ENCODE results near the gene PLPP3. TPM values are rescaled to one million over a fixed set of nuclear protein-coding genes. Genes with fewer than 3 reads are reported as not detected.

The PLPP3 gene
- total RNA-seq, 1 experiment from 2014 or later, result 3.8 TPM

DNA sequence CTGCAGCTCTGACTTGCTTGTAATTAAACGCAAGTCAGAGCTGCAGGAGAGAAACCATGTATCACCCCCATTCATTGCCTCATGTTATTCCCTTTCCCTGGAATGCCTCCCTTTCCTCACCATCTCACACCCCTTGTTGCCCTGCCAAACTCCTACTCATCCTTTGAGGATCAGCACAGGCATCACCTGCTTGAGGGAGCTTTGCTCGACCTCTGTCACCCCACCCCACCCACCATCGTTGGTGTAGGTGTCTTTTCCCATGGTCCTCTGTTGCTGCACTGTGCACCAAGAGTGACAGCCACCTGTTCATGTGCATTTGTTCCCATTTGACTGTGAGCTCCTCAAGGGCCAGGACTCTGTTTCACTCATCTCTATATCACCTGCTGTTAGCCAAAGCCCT lies 117.2 kb downstream of the PLPP3 start:
- DNase-seq (ENCODE audit: low spot score), result no peak

DNA sequence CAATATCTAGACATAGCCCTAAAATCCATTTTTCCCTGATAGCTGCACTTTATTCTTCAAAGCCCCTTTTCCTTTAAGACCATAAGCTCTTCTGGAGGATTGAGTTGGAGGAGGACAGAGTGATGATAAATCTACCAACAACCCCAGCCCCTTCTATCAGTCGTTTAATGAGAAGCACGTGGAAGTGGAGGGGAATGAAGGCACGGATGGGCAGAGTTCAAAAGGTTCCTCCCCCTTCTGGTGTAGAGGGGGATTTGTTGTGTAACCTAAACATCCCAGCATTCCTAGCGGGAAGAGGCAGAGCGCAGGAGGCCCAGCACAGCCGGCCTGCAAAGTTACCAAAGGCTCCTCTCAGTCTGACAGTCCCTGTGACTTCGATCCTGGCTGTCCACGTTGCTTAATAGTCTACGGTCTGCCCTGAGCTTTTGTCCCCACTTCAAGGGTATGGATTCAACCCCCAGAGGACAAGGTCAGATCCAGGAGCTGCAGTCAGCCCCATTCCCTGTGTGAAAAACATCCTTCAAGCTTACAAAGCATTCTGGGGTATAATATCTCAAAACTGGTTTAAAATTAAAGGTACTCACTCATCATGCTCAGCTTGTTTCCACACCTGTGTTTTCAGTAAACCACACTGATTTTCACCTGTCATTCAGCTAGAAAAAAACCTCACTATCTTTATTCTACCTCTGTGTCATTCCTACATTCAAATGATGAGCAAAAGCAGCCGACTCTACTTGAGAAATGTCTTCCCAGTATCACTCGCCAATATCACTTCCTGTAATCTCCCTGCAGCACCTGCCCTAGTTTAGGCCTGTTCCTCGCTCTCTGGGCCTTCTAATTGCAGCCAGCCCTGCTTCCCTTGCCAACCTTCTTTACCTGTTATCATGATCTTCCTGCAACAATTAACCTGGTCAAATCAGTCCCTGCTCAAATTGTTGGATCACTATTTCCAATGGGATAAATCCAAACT lies 117.9 kb downstream of the PLPP3 start:
- DNase-seq (ENCODE audit: low spot score), result no peak

- DNase-seq (ENCODE audit: low spot score), result no peak
These were observed 120.1 kb downstream of the PLPP3 start for GRCh38 chr1:56459260-56459659.

DNA sequence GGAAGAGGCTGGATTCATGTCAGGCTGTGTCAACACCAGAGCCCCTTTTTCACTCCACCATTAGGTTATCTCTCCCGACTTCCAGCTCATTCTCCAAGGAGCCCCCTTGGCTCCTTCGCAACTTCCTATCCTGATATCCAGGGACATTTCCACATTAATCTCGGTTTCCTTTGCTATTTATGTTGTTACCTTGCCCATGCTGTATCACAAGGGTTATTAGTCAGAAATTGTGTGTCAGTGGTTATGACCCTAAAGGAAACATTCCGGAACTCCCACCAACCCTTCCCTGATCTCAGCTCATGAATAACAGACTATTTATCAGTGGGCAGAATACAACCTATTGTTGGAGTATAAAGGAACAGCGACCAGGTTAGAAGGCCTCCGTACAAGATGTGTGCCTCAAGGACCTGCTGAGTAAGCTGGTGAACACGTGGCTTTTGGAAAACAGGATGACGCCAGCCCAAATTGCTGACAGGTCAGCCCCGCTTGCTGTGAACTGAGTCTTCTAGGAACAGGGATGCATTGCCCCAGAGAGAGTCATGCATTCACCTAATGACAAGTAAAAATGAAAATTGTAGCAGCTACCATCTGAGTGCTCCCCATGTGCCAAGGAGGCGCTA lies 121.5 kb downstream of the PLPP3 start:
- DNase-seq (ENCODE audit: low spot score), result no peak

DNA sequence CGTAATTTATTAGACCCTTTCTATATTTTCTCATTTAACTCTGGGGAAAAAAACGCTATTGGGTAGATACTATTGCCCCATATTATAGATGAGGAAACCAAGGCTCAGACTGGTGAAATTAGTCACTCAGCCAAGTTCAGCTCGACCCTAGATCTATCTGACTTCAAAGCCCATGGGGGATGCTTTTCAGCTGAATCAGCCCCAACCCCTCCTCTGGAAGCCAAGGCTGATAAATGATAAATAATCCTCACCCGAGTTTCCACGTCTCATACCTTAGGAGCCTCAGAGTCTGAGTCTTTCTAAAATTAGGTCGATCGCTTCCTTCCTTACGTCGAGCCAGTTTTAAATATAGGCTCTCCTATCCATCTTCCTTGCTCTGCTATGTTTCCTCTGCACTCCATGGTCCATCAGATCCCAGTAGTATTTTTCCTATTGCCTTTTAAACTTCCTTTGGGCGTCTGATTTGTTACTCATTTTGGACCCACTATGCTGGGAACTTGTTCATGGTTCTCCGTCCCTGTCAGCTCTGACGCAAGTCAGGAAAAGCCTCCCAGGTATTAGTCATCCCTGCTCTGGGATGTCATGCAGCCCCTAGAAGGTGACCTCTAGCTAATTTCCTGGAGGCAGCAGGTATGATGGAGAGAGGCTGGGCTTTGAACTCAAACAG lies 122.8 kb downstream of the PLPP3 start:
- no peak for DNase-seq (ENCODE audit: low spot score)

GRCh38 chr1:56453417-56454078 lies 125.8 kb downstream of the PLPP3 start:
- no peak for DNase-seq (ENCODE audit: low spot score)

DNA sequence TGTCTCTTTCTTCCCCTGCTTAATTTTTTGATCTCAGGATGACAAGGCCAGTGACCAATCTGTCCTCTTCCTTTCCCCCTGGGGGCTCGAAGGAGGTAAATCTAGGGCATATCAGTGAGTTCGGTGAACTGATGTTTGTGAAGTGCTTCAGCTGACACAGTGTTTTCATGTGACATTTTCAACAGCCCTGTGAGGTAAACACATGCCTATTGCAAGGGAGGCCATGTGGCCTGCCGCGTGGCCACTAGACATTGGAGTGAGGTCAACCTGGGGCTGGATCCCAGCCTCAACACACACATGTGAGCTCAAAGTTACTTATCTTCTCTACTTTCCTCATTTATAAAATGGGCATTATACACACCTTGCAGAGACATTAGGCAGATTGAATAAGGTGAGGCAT lies 126.3 kb downstream of the PLPP3 start:
- DNase-seq (ENCODE audit: low spot score), result no peak

DNA sequence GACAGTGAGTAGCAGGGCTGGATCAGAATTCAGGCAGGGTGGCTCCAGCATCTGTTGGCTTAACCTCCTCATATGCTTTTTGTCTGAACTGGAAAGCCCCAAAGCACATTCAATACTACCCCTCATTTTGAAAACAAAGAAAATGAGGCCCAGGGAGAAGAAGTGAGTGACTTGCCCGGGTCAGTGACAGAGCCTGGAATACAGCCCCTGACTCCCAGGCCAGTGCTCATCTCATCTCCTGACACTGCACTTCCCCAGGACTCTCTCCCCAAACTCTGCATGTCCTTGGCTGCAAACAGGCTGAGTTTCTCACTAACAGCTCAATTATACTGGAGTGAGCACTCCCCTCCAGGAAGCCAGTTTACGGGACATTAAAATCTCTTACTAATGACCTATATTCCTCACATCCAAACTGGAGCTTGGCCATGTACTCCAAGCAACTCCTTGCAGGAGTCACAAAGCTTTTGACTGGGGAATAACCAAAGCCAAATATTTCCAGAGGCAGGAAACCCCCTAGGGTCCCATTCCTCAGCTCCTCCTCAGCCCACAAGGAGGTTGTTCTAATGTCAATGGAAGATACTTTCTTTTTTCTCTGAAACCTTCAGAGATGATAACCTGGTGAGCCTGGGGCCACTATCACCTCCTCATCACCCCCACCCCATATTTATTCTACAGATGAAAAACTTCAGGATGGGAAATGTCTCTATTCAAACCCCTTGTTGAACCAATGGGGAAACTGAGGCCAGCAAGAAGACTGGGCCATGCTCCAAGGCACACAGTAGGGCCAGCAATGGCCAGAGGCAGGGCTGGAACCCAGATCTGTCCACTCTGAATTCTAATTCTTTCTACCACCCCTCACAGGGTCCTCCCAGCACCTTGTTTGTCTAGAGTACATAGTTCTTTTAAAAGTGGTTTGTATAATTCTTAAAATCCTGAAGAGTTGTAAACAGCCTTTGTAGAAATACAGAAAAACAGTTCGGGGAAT lies 127.0 kb downstream of the PLPP3 start:
- DNase-seq (ENCODE audit: low spot score), result no peak

GRCh38 chr1:56451491-56451890 lies 127.9 kb downstream of the PLPP3 start:
- peak; percentile 83 for DNase-seq (ENCODE audit: low spot score)

DNA sequence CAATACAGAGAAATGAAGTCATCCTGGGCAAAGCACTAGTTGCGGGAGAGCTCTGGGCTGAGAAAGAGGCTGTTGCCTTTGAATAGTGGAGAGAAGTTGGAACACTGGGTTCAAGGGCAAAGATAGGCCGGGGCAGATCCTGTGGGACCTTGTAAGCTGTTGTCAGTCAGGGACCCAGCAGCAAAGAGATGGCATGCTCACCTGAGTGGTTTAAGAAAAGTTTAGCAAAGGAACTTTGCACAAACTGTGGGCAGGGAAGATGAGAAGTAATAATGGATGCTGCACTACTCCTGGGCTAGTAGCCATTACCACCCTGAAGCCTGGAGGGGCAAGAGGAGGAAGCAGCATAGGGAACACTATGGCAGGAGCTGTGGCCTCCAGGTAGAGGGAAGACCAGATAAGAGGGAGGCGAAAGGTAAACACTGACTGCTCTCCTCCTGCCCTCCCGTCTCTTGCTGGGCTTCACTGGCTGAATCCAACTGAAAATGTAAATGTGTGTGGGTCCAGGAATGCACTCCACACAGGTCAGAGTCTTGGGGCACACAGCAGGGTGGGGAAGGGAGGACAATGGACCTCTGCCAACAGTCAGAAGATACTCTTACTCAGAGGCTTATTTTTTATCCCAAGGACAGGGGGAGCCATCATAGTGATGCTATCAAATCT lies 129.2 kb downstream of the PLPP3 start:
- no peak for DNase-seq (ENCODE audit: low spot score)

DNA sequence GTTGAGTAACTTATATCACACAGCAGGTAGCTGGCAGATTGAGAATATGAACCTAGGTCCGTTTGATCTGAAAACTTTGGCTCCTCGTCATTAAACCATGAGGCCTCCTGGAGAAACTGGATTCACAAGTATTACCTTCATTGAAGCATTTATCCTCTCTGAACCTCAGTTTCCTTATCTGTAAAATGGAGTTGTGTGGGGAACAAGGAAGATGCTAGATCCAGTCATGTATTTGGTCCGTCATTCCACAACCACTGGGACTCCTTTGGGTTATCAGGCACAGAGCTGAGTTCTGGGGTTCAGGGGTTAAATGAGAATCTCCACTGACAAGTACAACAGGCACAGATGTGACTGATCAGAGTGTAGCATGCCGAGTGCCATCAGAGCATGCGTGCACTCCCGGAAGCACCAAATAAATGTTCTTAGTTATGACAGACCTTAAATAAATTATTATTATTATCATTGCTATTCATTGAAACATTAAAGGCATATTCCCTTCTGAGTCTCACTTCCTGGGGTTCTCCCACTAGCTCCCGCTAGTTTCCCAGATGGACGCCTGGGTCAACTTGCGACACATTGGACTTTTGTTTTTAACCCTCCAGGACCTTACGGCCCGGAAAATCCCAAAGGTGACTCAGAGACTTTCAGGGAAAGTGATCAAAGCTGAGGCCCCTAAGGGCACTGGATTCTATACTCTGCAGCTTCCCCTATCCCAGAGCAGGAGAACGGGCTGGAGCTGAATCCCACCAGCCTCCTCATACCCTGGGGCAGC lies 130.6 kb downstream of the PLPP3 start:
- DNase-seq (ENCODE audit: low spot score), result no peak

DNA sequence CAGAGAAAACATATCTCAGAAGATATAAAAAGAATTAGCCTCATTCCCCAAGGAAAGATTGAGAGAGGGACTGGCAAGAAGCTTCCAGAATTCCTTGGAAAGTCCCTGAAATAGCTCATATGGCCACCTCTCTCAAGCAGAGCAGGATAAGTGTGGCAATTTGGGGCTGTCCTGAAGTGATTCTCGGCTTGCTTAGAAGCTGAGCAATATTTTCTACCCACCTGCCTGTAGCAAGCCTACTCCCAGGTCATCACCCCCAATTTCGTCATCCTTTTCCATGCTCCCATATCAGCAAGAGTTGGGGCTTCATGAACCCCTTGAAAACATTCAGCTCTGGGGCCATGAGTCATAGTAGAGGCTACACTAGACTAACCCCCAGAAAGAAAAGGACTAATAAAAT lies 131.5 kb downstream of the PLPP3 start:
- no peak for DNase-seq (ENCODE audit: low spot score)

DNA sequence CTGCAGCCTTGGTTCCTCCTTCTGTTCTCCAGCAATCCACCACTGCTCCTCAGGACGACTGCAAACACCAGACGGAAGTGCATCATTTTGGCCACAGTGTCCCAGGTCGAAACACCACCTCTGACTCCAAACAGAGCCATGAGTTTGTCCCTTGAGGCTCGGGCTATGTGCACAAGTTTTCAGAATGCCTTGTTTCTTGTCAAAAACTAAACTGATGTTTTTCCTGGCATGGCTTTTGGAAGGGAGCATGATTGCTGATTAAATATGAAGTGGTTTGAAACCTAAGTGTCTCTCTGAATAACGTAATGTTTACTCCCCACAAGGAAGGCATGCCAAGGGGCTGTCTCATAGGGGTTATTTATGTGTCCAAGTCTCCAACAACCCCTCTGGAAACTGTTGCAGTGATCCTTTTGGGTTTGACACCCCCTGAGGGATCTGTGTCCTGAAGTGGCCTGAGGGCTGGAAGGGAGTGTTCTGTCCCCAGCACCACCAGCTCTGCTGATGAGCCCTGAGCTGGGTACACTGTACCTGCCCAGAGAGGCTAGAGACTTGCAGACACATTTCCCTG lies 132.7 kb downstream of the PLPP3 start:
- DNase-seq (ENCODE audit: low spot score), result no peak

GRCh38 chr1:56444960-56445646 lies 134.3 kb downstream of the PLPP3 start:
- no peak for DNase-seq (ENCODE audit: low spot score)

Measured in HT-29 (cell line).